Testis (tissue), 2 donors: Measurements from ENCODE around the gene PFN2.

ENCODE experiments used
- POLR2A ChIP-seq: fragments of 450-650 bp; IDR thresholded peaks from one replicate; pipeline ENCODE4 v1.6.1; 2017; ENCODE audit warnings: antibody characterized with exemption, mild to moderate bottlenecking, moderate library complexity
- TF ChIP-seq, protein P1 (sequence below), 3 experiments: fragments of 450-650 bp in 2 of 3; fragments of 200-600 bp in 1 of 3; sonication (generic) in 1 of 3; IDR thresholded peaks; one replicate each; pipeline ENCODE4 v1.5.1; 2016 to 2019; ENCODE audit warnings: antibody characterized with exemption in 3 of 3, mild to moderate bottlenecking in 2 of 3, moderate library complexity in 1 of 3

DNA sequence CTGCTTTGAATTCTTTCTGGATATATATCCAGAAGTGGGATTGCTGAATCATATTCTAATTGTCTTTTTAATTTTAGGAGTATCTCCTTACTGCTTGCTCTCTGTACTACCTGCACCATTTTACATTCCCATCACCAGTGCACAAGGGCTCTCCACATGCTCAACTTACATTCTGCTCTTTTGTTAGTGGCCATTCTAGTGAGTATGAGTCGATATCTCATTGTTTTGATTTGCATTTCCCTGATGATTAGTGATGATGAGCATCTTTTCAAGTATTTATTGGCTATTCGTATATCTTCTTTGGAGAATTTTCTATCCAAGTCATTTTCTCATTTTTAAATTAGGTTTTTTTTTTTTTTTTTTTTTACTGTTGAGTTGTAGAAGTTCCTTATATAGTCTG is 29.5 kb downstream of the PFN2 start:
- TF ChIP-seq, protein P1, sequence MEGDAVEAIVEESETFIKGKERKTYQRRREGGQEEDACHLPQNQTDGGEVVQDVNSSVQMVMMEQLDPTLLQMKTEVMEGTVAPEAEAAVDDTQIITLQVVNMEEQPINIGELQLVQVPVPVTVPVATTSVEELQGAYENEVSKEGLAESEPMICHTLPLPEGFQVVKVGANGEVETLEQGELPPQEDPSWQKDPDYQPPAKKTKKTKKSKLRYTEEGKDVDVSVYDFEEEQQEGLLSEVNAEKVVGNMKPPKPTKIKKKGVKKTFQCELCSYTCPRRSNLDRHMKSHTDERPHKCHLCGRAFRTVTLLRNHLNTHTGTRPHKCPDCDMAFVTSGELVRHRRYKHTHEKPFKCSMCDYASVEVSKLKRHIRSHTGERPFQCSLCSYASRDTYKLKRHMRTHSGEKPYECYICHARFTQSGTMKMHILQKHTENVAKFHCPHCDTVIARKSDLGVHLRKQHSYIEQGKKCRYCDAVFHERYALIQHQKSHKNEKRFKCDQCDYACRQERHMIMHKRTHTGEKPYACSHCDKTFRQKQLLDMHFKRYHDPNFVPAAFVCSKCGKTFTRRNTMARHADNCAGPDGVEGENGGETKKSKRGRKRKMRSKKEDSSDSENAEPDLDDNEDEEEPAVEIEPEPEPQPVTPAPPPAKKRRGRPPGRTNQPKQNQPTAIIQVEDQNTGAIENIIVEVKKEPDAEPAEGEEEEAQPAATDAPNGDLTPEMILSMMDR (IDR thresholded peaks at IDR 0.05) = no peak
- TF ChIP-seq POLR2A = no peak
